GM18951 (cell line): ENCODE measurements around the gene MAGEC3.

ENCODE experiments used
- POLR2A ChIP-seq: IDR thresholded peaks from 4 replicates; pipeline ENCODE4 v1.6.1; 2011; ENCODE audit warnings: mild to moderate bottlenecking; ENCODE audit not compliant: insufficient read length, insufficient read depth; ENCODE audit errors: extremely low read depth
- in situ Hi-C: fragments of 300-500 bp; cut with MboI; formaldehyde crosslinking; loops from one replicate; pipeline ENCODE4 v1.12.0; 2022; ENCODE audit warnings: low sequenced_read_pairs, mixed read lengths, inconsistent platforms; ENCODE audit not compliant: unreplicated experiment

The MAGEC3 gene

GRCh38 chrX:141903400-141904155 lies 65.5 kb downstream of the MAGEC3 start, which contains the start of gene MAGEC1:
MAGEC1 (plus strand) TSS chrX:141903894; CDS start chrX:141905073, 1,179 bp downstream.
- TF ChIP-seq POLR2A, result no peak
- in situ Hi-C loops, result no loop called here

GRCh38 chrX:141904262-141904661 lies 66.1 kb downstream of the MAGEC3 start:
- TF ChIP-seq POLR2A, result no peak
- in situ Hi-C loops, result no loop called here

- in situ Hi-C loops, result no loop called here
These were observed 79.7 kb downstream of the MAGEC3 start for GRCh38 chrX:141917801-141918200.

GRCh38 chrX:141924293-141924692 lies 86.2 kb downstream of the MAGEC3 start:
- no peak for TF ChIP-seq POLR2A
- in situ Hi-C loops, result no loop called here

More at GRCh38 chrX:141917801-141918200, 79.7 kb downstream of the MAGEC3 start:
- no peak for TF ChIP-seq POLR2A

- TF ChIP-seq POLR2A, result no peak
- in situ Hi-C loops, result no loop called here
These were observed 90.3 kb downstream of the MAGEC3 start for GRCh38 chrX:141928432-141928831.

- in situ Hi-C loops, result no loop called here
- TF ChIP-seq POLR2A, result no peak
These were observed 96.0 kb downstream of the MAGEC3 start for GRCh38 chrX:141934059-141934641.

GRCh38 chrX:141935645-141936044 lies 97.5 kb downstream of the MAGEC3 start:
- in situ Hi-C loops, result no loop called here

GRCh38 chrX:141936080-141936479 lies 98.0 kb downstream of the MAGEC3 start:
- TF ChIP-seq POLR2A, result no peak
- in situ Hi-C loops, result no loop called here

More at GRCh38 chrX:141935645-141936044, 97.5 kb downstream of the MAGEC3 start:
- no peak for TF ChIP-seq POLR2A

GRCh38 chrX:141941234-141941633 lies 103.1 kb downstream of the MAGEC3 start:
- in situ Hi-C loops, result no loop called here
- TF ChIP-seq POLR2A, result no peak

- in situ Hi-C loops, result no loop called here
- TF ChIP-seq POLR2A, result no peak
These were observed 107.3 kb downstream of the MAGEC3 start for GRCh38 chrX:141945426-141945825.

GRCh38 chrX:141947350-141947749 lies 109.2 kb downstream of the MAGEC3 start:
- in situ Hi-C loops, result no loop called here
- TF ChIP-seq POLR2A, result no peak
